SK-N-MC (cell line): ENCODE results near the gene ARHGAP9.

Experiments
- EZH2 ChIP-seq: fragments of 200-600 bp; sonication (generic); IDR thresholded peaks from one replicate; pipeline ENCODE4 v1.6.1; 2017; ENCODE audit warnings: antibody characterized with exemption
- POLR2AphosphoS5 ChIP-seq: IDR thresholded peaks from 2 replicates; pipeline ENCODE4 v1.6.1; 2012; ENCODE audit warnings: mild to moderate bottlenecking, low read depth, low read length, borderline replicate concordance

- TF ChIP-seq POLR2AphosphoS5 (no peak), EZH2 (no peak)
Observed at GRCh38 chr12:57435293-57435692, 44.4 kb downstream of the ARHGAP9 start.
